Measurements from ENCODE around the gene ELAVL1.

Gene ELAVL1

GRCh38 chr19:8017808-8018207, 12.4 kb upstream of the ELAVL1 start:
- H3K4me1 ChIP-seq (ENCODE audit: control insufficient read depth in 1 of 2, insufficient read depth in 2 of 2, low read length in 2 of 2), result no peaks in the 10 kb centered on the region
- no peaks in the 10 kb centered on the region for H3K9me3 ChIP-seq (ENCODE audit: control insufficient read depth in 1 of 2, low read length in 2 of 2)
- H3K4me3 ChIP-seq (ENCODE audit: low read depth in 1 of 2, low read length in 2 of 2), result no peak overlapping the region
- no peaks in the 10 kb centered on the region for H3K27me3 ChIP-seq (ENCODE audit: low read depth, low read length)
- no peak overlapping the region for H3K27ac ChIP-seq (ENCODE audit: low read length)
- H3K36me3 ChIP-seq (ENCODE audit: control insufficient read depth in 1 of 2, insufficient read depth in 2 of 2, low read length in 2 of 2), result no peaks in the 10 kb centered on the region

DNA sequence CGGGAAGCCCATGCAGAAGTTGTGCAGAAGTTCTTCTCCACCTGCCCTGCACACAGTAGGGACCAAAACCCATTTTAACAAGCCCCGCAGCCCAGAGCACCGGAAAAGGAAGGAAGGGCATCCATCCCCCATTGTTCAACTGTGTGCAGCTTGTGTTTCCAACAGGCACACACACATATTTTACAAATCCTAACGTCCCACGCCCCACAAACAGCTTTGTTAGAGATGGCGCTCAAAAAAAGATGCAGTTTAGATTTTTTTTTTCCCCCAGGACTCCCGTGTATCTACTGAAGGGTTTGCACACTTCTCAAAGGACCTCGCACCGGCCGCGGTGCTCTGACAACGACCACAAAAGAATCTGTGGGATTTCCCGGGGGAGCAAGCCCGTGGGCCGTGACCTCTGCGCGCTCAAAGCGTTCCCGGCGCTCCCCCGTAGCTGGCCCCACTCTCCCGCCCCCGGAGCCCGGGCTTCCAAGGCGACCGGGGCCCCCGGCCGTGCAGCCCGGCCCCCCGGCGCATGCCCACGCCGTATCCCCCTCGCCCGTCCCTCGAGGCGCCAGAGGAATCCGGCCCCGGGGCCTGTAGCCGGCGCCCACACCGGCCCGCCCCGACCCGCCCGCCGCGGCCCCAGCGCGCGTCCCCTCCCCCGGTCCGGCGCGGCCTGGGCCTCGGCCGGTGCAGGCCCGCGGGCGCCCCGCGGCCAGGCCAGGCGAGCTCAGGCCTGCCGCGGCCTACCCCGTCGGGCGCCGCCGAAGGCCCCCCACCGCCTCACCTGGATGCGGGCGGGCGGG, 523 bp downstream of the ELAVL1 start:
- H3K9me3 ChIP-seq (ENCODE audit: control insufficient read depth in 1 of 2, low read length in 2 of 2), result no peaks in the 10 kb centered on the region
- peak overlapping the region; percentile 65 to 83 for H3K4me3 ChIP-seq (ENCODE audit: low read depth in 1 of 2, low read length in 2 of 2)
- peaks cover 18 to 39% of the 10 kb centered on the region in 2 donors for H3K4me1 ChIP-seq (ENCODE audit: control insufficient read depth in 1 of 2, insufficient read depth in 2 of 2, low read length in 2 of 2)
- no peak overlapping the region for H3K27ac ChIP-seq (ENCODE audit: low read length)
- H3K36me3 ChIP-seq (ENCODE audit: control insufficient read depth in 1 of 2, insufficient read depth in 2 of 2, low read length in 2 of 2), result no peaks in the 10 kb centered on the region
- H3K27me3 ChIP-seq (ENCODE audit: low read depth, low read length), result no peaks in the 10 kb centered on the region

GRCh38 chr19:8004001-8004400, 1.4 kb downstream of the ELAVL1 start:
- Histone ChIP-seq H3K27ac (ENCODE audit: low read length) (no peak overlapping the region), H3K27me3 (ENCODE audit: low read depth, low read length) (no peaks in the 10 kb centered on the region), H3K36me3 (ENCODE audit: control insufficient read depth in 1 of 2, insufficient read depth in 2 of 2, low read length in 2 of 2) (no peaks in the 10 kb centered on the region), H3K4me1 (ENCODE audit: control insufficient read depth in 1 of 2, insufficient read depth in 2 of 2, low read length in 2 of 2) (peaks cover 18 to 39% of the 10 kb centered on the region in 2 donors), H3K4me3 (ENCODE audit: low read depth in 1 of 2, low read length in 2 of 2) (peak overlapping the region; percentile 65 to 83), H3K9me3 (ENCODE audit: control insufficient read depth in 1 of 2, low read length in 2 of 2) (no peaks in the 10 kb centered on the region)

DNA sequence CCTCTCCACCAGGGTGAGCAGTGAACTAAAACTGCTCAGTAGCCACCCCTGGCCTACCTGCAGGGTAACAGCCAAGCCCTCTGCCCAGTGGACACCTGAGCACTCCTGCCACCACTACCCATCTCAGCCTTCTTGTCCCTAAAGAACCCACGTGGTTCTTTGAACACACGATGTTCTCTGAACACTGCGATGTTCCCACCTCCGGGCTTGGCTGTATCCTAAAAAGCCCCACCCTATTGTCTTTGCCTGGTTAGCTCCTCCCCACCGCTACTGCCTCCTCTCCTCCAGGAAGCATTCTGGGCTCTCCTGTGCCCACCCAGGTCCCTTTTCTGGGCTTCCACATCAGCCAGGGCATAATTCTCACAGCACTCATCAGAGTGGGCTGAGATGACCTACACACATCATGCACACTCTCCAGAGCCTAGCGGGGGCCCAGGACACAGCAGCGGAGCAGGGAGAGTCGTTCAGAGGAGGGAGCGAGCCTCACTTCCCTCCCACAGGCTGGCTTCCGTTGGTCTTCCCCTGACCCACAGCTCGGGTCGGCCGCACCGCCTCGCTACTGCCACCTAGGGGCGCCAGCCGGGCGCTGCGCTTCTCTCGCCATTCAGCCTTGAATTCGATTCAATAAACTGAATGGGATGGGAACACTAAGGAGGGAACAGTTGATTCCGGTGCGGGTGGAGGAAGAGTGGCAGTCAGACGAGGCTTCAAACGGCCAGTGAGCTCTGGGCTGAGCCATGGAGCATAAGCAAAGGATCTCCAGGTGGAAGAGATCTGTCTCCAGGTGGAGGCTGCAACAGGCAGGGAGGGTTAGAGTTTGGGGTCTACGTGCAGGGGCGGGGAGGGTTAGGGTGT, 3.2 kb downstream of the ELAVL1 start:
- Histone ChIP-seq H3K4me3 (ENCODE audit: low read depth in 1 of 2, low read length in 2 of 2) (peak overlapping the region; percentile 37), H3K27me3 (ENCODE audit: low read depth, low read length) (no peaks in the 10 kb centered on the region), H3K27ac (ENCODE audit: low read length) (peak overlapping the region; percentile 47), H3K4me1 (ENCODE audit: control insufficient read depth in 1 of 2, insufficient read depth in 2 of 2, low read length in 2 of 2) (peaks cover 18 to 48% of the 10 kb centered on the region in 2 donors), H3K36me3 (ENCODE audit: control insufficient read depth in 1 of 2, insufficient read depth in 2 of 2, low read length in 2 of 2) (no peaks in the 10 kb centered on the region), H3K9me3 (ENCODE audit: control insufficient read depth in 1 of 2, low read length in 2 of 2) (no peaks in the 10 kb centered on the region)

DNA sequence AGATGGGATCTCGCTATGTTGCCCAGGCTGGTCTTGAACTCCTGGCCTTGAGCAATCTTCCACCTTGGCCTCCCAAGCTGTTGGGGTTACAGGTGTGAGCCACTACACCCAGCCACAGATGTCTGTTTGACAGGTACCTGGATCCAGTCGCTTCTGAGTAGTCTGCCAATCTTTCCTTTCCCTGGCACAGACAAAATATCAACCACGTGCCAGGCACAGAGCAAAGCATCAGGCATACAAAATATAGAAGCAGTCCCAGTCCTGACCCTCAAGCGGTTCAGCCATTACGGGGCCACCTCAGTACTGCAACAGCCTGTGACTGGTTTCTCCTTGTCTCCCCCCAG, 3.8 kb downstream of the ELAVL1 start:
- H3K9me3 ChIP-seq (ENCODE audit: control insufficient read depth in 1 of 2, low read length in 2 of 2), result no peaks in the 10 kb centered on the region
- H3K4me3 ChIP-seq (ENCODE audit: low read depth in 1 of 2, low read length in 2 of 2), result peak overlapping the region; percentile 37
- no peak overlapping the region for H3K27ac ChIP-seq (ENCODE audit: low read length)
- no peaks in the 10 kb centered on the region for H3K27me3 ChIP-seq (ENCODE audit: low read depth, low read length)
- H3K4me1 ChIP-seq (ENCODE audit: control insufficient read depth in 1 of 2, insufficient read depth in 2 of 2, low read length in 2 of 2), result peaks cover 18 to 48% of the 10 kb centered on the region in 2 donors
- no peaks in the 10 kb centered on the region for H3K36me3 ChIP-seq (ENCODE audit: control insufficient read depth in 1 of 2, insufficient read depth in 2 of 2, low read length in 2 of 2)

DNA sequence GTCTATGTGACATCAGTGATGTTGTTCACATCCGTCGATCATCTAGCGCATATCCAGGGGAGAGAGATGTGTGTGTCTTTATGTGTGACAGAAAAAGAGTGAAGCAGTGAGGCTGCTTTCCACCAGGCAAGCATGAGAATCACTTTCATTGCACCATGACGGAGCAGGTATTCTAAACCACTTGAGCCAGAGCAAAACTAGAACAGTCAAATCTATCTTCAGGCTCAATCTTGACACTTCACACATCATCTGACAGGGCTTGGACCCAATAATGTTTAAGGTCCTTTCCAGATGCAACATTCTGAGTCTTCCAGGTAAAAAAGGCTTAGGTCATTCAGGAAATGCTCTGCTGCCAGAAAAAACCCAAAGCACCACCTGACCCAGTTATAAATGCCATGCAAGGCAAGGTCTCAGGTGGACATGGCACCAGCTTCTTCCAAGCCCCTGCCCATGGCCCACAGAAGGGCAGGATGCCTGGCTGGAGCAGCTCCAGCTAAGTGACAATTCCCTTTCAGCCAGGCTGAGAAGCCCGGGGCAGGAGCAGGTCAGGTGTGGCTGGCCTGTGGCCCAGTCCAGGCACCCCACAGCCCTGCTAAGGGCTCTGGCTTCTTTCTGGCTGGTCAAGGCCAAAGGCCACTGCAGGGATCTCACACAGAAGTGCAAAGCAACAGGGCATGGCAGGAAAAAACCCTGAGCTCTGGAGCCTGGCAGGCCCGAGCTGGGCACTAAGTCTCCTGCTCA, 5.0 kb downstream of the ELAVL1 start:
- Histone ChIP-seq H3K4me3 (ENCODE audit: low read depth in 1 of 2, low read length in 2 of 2) (no peak overlapping the region), H3K9me3 (ENCODE audit: control insufficient read depth in 1 of 2, low read length in 2 of 2) (no peaks in the 10 kb centered on the region), H3K27ac (ENCODE audit: low read length) (no peak overlapping the region), H3K4me1 (ENCODE audit: control insufficient read depth in 1 of 2, insufficient read depth in 2 of 2, low read length in 2 of 2) (peaks cover 18 to 48% of the 10 kb centered on the region in 2 donors), H3K36me3 (ENCODE audit: control insufficient read depth in 1 of 2, insufficient read depth in 2 of 2, low read length in 2 of 2) (no peaks in the 10 kb centered on the region), H3K27me3 (ENCODE audit: low read depth, low read length) (no peaks in the 10 kb centered on the region)

- Histone ChIP-seq H3K27me3 (ENCODE audit: low read depth, low read length) (no peaks in the 10 kb centered on the region), H3K9me3 (ENCODE audit: control insufficient read depth in 1 of 2, low read length in 2 of 2) (no peaks in the 10 kb centered on the region), H3K36me3 (ENCODE audit: control insufficient read depth in 1 of 2, insufficient read depth in 2 of 2, low read length in 2 of 2) (no peaks in the 10 kb centered on the region), H3K4me3 (ENCODE audit: low read depth in 1 of 2, low read length in 2 of 2) (no peak overlapping the region), H3K27ac (ENCODE audit: low read length) (no peak overlapping the region), H3K4me1 (ENCODE audit: control insufficient read depth in 1 of 2, insufficient read depth in 2 of 2, low read length in 2 of 2) (peaks cover 14 to 44% of the 10 kb centered on the region in 2 donors)
Measured at GRCh38 chr19:7999376-7999775, 6.1 kb downstream of the ELAVL1 start.

- H3K9me3 ChIP-seq (ENCODE audit: control insufficient read depth in 1 of 2, low read length in 2 of 2), result no peaks in the 10 kb centered on the region
- peaks cover 6 to 38% of the 10 kb centered on the region in 2 donors for H3K4me1 ChIP-seq (ENCODE audit: control insufficient read depth in 1 of 2, insufficient read depth in 2 of 2, low read length in 2 of 2)
- no peaks in the 10 kb centered on the region for H3K27me3 ChIP-seq (ENCODE audit: low read depth, low read length)
- no peak overlapping the region for H3K4me3 ChIP-seq (ENCODE audit: low read depth in 1 of 2, low read length in 2 of 2)
- H3K36me3 ChIP-seq (ENCODE audit: control insufficient read depth in 1 of 2, insufficient read depth in 2 of 2, low read length in 2 of 2), result no peaks in the 10 kb centered on the region
- no peak overlapping the region for H3K27ac ChIP-seq (ENCODE audit: low read length)
Measured at GRCh38 chr19:7997809-7998480, 7.5 kb downstream of the ELAVL1 start.

GRCh38 chr19:7996883-7997282, 8.6 kb downstream of the ELAVL1 start:
- Histone ChIP-seq H3K4me3 (ENCODE audit: low read depth in 1 of 2, low read length in 2 of 2) (no peak overlapping the region), H3K27ac (ENCODE audit: low read length) (no peak overlapping the region), H3K9me3 (ENCODE audit: control insufficient read depth in 1 of 2, low read length in 2 of 2) (no peaks in the 10 kb centered on the region), H3K4me1 (ENCODE audit: control insufficient read depth in 1 of 2, insufficient read depth in 2 of 2, low read length in 2 of 2) (peaks cover 3 to 27% of the 10 kb centered on the region in 2 donors), H3K36me3 (ENCODE audit: control insufficient read depth in 1 of 2, insufficient read depth in 2 of 2, low read length in 2 of 2) (no peaks in the 10 kb centered on the region), H3K27me3 (ENCODE audit: low read depth, low read length) (no peaks in the 10 kb centered on the region)

GRCh38 chr19:7995810-7996158, 9.7 kb downstream of the ELAVL1 start:
- H3K4me3 ChIP-seq (ENCODE audit: low read depth in 1 of 2, low read length in 2 of 2), result no peak overlapping the region
- peaks cover 8 to 9% of the 10 kb centered on the region in 2 donors for H3K36me3 ChIP-seq (ENCODE audit: control insufficient read depth in 1 of 2, insufficient read depth in 2 of 2, low read length in 2 of 2)
- no peak overlapping the region for H3K27ac ChIP-seq (ENCODE audit: low read length)
- no peaks in the 10 kb centered on the region for H3K27me3 ChIP-seq (ENCODE audit: low read depth, low read length)
- H3K9me3 ChIP-seq (ENCODE audit: control insufficient read depth in 1 of 2, low read length in 2 of 2), result no peaks in the 10 kb centered on the region
- peaks cover 0 to 16% of the 10 kb centered on the region in 2 donors for H3K4me1 ChIP-seq (ENCODE audit: control insufficient read depth in 1 of 2, insufficient read depth in 2 of 2, low read length in 2 of 2)

Data from muscle layer of duodenum (tissue), 2 donors.